Activated naive CD8-positive, alpha-beta T cell (primary cell): ENCODE results near the gene PLXNA2.

Experiments used
- H3K27ac Mint-ChIP-seq: one replicate; pipeline ENCODE4 v1.8.0; 2021; ENCODE audit warnings: mixed read lengths
- H3K27me3 Mint-ChIP-seq: one replicate; pipeline ENCODE4 v1.8.0; 2021; ENCODE audit warnings: mixed read lengths
- H3K36me3 Mint-ChIP-seq: one replicate; pipeline ENCODE4 v1.8.0; 2021; ENCODE audit warnings: mixed read lengths
- H3K4me1 Mint-ChIP-seq: one replicate; pipeline ENCODE4 v1.8.0; 2021; ENCODE audit warnings: low read depth, mixed read lengths
- H3K4me3 Mint-ChIP-seq: one replicate; pipeline ENCODE4 v1.8.0; 2021; ENCODE audit warnings: mild to moderate bottlenecking, mixed read lengths
- H3K9me3 Mint-ChIP-seq: one replicate; pipeline ENCODE4 v1.8.0; 2021; ENCODE audit warnings: low read depth, mixed read lengths

Gene PLXNA2

DNA sequence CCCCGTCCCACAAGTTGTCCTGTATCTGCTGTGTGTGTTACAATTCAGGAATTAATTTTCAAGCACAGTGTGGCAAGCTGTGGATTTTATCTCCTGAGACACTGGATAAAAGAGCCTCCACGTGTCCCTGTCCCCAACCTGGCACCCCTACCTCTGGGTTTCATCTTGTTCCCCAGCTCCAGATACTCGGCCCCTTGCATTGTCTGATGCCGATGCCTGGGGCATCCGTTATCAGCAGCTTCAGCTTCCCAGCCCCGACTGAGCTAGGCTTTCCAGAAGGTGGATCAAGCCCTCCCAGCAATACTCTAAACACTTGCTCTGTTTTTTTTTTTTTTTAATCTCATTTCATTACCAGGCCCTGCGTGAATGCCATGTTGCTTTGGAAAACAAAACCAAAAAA lies 159.4 kb downstream of the PLXNA2 start:
- Mint-ChIP-seq H3K27me3 (no peaks in the 10 kb centered on the region), H3K27ac (no peak overlapping the region), H3K4me3 (no peak overlapping the region), H3K36me3 (no peaks in the 10 kb centered on the region), H3K4me1 (peaks cover 21% of the 10 kb centered on the region), H3K9me3 (no peaks in the 10 kb centered on the region)

DNA sequence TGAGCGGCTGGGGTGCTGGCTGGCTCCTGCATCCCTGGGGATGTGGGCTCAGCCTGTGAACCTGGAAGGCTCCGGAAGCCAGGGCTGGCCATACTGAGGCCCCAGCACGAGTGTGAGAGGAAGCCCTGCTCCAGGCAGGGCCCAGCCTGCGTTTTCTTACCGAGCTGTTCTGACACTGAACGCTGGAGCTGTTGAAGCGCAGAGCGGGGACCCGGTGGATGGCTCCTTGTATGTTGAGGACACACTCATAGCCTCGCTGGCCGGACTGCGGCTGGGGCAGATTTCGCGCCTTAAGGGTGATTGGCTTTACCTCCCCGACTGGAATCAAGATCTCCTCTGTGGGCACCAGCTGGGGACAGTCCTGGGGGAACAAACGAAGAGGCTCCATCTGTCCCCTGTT lies 160.0 kb downstream of the PLXNA2 start:
- Mint-ChIP-seq H3K4me3 (no peak overlapping the region), H3K36me3 (no peaks in the 10 kb centered on the region), H3K4me1 (peaks cover 21% of the 10 kb centered on the region), H3K27me3 (no peaks in the 10 kb centered on the region), H3K27ac (no peak overlapping the region), H3K9me3 (no peaks in the 10 kb centered on the region)

DNA sequence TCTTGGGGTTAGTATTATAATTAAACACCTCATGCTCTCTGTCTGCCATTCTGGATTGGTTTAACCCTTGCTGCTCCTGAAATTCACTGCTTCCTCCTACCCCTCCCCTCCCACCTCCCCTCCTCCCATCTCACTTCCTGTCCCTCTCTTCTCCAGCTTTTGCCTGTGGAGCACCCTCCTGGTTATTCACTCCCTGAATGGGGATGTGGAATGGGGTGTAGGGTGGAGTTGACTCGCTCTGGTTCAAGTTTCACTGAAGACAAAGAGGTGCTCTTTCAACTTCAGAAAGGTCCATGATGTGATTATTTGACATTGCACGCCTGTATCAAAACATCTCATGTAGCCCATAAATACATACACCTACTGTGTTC lies 160.5 kb downstream of the PLXNA2 start:
- Mint-ChIP-seq H3K27ac (no peak overlapping the region), H3K36me3 (no peaks in the 10 kb centered on the region), H3K4me1 (peaks cover 21% of the 10 kb centered on the region), H3K27me3 (no peaks in the 10 kb centered on the region), H3K4me3 (no peak overlapping the region), H3K9me3 (no peaks in the 10 kb centered on the region)

DNA sequence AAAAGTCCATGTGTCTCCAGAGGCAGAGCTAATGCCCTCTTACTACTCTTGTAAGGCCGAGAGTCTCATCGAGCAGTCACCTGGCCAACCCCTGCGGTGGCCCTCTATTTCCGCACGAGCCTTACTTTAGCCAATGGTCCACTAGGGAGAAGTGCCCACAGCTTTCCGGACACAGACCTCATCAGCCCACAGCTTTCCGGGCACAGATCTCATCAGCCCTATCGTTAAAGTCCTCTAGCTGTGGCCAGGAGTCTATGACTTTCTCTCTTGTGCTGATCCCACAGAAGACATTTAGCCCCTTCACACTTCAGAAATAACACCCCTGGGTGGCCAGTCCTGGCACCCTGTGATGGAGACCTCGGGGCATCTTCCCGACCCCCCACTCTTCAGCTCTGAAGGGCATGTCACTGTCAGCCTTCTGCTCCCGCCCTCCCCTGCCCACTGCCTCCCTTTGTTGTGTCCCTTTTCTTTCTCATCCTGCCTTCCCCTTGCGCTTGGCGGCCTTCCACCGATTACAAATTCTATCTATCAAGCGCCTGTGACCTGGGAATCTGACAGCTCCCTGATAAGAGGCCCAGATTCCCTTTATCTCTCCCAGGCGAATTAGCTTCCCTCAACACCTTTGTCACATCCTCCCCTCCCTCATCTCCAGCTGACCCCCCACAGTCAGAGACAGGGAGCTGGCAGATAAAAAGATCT lies 161.0 kb downstream of the PLXNA2 start:
- H3K4me3 Mint-ChIP-seq = no peak overlapping the region

DNA sequence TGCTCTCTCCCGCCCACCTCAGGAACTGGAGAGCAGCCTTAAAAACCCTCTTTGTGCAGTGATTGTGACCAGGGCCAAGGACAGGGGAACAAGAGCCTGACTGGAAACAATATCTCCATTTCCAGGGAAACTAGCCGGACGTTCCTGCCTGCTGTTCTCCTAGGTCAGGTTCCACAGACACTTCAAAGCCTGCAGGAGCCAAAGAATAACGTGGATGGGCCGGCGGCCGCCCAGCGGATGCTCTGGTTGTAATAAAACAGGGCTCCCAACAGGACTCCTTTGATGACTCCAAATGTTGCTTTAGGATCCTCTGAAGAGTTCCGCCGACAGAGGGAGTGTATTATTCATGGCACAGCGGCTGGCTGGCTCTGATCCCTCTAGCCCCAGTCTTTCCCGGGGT lies 162.2 kb downstream of the PLXNA2 start:
- Mint-ChIP-seq H3K4me3 (no peak overlapping the region), H3K9me3 (no peaks in the 10 kb centered on the region), H3K36me3 (no peaks in the 10 kb centered on the region), H3K27ac (no peak overlapping the region), H3K27me3 (no peaks in the 10 kb centered on the region), H3K4me1 (peaks cover 14% of the 10 kb centered on the region)

More for the DNA sequence above, 161.0 kb downstream of the PLXNA2 start:
- H3K4me1 Mint-ChIP-seq = peaks cover 21% of the 10 kb centered on the region
- no peaks in the 10 kb centered on the region for H3K9me3 Mint-ChIP-seq
- H3K36me3 Mint-ChIP-seq = no peaks in the 10 kb centered on the region
- no peak overlapping the region for H3K27ac Mint-ChIP-seq
- H3K27me3 Mint-ChIP-seq = no peaks in the 10 kb centered on the region

DNA sequence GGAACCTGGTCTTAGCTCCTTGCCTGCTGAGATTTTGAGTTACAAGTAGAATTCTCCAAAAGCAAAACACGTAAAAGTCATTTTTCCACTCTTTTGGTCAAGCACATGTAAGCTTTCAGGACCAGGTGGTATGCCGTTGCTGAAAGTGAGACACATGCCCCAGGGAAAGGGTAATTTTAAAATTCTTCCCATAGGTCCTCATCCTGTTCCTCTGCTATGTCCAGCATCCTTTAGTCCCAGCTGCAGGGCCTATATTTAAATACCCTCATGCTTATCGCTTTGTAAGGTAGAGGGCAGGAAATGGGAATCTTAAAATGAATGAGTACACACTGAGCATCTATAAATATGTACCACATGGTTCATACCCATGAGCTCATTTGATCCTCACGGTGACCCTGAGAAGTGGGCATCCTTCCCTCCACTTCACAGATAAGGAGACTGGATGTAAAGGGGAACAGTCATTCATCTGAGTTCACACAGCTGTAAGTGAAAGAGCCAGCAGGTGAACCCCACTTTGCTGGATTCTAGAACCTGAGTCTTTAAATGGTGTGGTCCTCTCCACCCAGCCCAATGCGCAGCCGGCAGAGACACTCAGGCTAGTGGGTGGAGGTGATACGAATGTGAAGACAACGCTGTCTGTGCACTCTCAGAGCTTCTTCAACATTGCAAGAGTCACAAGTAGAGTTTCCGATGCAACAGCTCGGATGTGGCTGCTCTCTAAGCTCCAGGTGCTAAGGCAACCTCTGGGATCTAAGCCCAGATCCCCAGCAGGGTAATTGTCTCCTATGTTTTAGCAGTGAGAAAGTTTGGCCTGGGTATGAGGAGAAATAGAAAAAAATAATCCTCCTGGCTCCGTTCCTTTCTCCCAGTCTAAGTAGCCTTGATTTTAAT lies 163.5 kb downstream of the PLXNA2 start:
- no peak overlapping the region for H3K4me3 Mint-ChIP-seq

DNA sequence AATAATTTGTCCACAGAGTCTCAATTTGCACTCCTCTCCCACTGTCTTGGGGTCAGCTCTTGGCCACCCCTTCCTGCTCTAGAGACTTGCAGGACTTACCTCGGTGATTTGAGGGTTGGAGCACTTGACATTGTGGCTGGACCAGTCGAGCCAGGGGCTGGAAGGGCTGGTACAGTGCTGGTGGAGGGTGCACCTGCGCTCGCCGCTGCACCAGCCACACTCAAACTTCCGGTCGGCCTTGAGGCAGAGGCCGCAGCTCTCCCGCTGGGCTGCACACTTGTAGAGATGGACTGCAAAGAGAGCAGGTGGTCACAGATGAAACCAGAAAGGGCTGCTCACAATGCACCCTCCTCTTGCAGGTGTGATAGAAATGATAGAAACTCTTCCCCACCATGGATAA lies 165.0 kb downstream of the PLXNA2 start:
- H3K27ac Mint-ChIP-seq = no peak overlapping the region
- H3K36me3 Mint-ChIP-seq = no peaks in the 10 kb centered on the region
- no peaks in the 10 kb centered on the region for H3K4me1 Mint-ChIP-seq
- no peaks in the 10 kb centered on the region for H3K27me3 Mint-ChIP-seq
- no peak overlapping the region for H3K4me3 Mint-ChIP-seq
- no peaks in the 10 kb centered on the region for H3K9me3 Mint-ChIP-seq

More for the DNA sequence above, 163.5 kb downstream of the PLXNA2 start:
- Mint-ChIP-seq H3K4me1 (peaks cover under 1% of the 10 kb centered on the region), H3K27ac (no peak overlapping the region), H3K36me3 (no peaks in the 10 kb centered on the region), H3K9me3 (no peaks in the 10 kb centered on the region), H3K27me3 (no peaks in the 10 kb centered on the region)

DNA sequence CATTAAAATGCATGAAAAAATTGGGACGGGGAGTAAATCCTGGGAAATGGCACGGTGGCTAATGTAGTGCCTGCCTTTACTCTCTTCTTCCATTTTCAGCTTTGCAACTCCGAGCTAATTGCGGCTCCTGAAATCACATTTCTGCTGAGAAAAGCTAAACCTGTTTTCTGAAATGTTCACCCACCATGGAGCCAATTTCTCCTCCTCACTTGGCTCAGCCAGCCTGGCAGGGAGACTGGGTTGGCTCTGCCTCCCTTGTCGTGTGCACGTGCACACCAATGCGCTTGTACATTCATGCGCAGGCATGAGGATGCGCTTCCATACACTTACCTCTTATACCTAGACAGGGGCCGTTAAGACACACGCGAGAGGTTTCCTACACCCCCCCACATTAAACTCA lies 165.4 kb downstream of the PLXNA2 start:
- Mint-ChIP-seq H3K4me1 (no peaks in the 10 kb centered on the region), H3K27ac (no peak overlapping the region), H3K4me3 (no peak overlapping the region), H3K9me3 (no peaks in the 10 kb centered on the region), H3K36me3 (no peaks in the 10 kb centered on the region), H3K27me3 (no peaks in the 10 kb centered on the region)

DNA sequence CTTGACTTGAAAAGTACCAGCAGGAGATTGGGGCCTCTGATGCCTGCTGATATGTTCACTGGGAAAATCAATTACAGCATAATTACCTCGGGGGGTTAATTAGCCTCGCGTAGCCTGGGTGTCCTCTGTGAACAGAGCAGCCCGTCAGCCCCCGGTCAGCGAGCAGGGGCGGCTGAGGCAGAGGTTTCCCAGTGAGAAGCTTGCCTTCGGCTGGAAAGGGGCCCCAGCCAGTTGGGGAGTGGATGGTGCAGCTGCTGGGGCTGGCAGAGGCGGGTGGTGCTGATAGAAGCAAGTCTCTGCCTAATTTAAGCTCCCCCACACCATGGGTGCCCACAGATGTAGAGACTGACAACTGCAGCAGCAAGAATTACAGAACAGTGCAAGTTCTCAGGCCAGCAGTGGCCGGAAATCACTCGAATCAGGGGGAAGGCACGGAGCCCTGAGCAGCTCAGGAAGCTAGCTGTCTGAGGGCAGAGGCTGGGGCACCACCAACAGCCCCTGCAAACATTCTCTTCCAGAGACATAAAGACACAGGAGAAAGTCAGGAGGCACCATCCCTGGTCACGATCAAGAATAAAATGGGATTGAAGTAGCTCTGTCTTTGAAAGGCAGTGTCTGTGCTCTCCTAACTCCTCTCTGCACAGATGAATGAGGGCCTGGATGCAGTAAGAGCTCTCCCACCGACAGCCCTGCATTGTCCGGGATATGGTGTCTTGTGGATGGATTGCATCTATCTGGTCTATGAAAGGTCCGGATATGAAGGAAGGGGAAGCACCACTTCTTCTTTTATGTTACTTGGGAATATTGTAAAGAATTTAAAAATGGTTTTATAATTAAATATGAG lies 166.7 kb downstream of the PLXNA2 start:
- no peaks in the 10 kb centered on the region for H3K36me3 Mint-ChIP-seq
- no peaks in the 10 kb centered on the region for H3K9me3 Mint-ChIP-seq
- no peaks in the 10 kb centered on the region for H3K27me3 Mint-ChIP-seq
- H3K4me1 Mint-ChIP-seq = no peaks in the 10 kb centered on the region
- no peak overlapping the region for H3K27ac Mint-ChIP-seq
- H3K4me3 Mint-ChIP-seq = no peak overlapping the region

DNA sequence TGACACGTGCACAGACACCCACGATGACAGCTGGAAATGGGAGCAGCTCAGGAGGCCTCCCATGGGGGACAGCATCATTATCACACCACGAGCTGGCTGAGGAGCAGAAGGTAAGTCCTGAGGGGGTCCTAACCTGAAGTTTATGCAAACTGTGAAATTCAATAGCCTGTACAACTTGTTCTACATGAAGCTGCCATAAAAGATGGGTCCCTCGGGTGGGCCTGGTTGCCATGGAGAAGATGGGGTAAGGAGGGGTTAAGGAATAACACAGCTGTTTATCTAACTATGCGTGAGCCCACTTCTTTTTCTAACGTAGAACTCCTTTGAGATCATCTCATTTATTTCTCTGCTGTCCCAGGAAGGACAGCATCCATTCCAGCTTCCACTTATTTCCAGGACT lies 169.8 kb downstream of the PLXNA2 start:
- H3K27ac Mint-ChIP-seq = no peak overlapping the region
- H3K4me3 Mint-ChIP-seq = no peak overlapping the region
- no peaks in the 10 kb centered on the region for H3K9me3 Mint-ChIP-seq
- H3K27me3 Mint-ChIP-seq = no peaks in the 10 kb centered on the region
- no peaks in the 10 kb centered on the region for H3K36me3 Mint-ChIP-seq
- no peaks in the 10 kb centered on the region for H3K4me1 Mint-ChIP-seq

DNA sequence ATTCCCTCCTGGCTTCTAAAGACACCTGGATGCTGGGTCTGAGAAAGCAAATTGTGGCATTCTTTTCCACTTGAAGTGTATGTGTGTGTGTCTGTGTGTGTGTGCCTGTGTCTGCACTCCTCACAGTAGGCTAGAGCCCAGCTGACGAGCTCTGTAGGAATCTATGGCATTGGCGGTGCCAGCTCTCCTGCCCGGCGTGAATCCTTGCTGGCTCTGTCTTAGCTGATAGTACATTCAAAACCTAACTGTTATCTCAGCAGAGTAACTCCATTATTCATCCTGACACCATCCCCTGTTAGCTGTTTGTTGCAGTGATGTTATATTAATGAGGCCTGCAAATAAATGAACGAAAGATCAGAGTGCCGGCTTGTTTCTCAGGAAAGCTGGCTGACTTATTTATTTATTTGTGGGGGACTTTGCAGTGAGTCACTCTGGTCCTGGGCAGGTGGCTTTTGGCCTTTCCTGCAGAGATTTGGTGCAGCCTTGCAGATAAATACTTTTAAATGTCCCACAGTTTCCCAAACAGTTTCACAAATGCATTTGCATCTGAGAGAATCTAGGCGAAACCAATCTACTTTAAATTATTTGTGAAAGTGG lies 172.7 kb downstream of the PLXNA2 start:
- H3K27ac Mint-ChIP-seq = no peak overlapping the region
- H3K27me3 Mint-ChIP-seq = no peaks in the 10 kb centered on the region
- H3K4me1 Mint-ChIP-seq = no peaks in the 10 kb centered on the region
- H3K36me3 Mint-ChIP-seq = no peaks in the 10 kb centered on the region
- H3K4me3 Mint-ChIP-seq = no peak overlapping the region
- H3K9me3 Mint-ChIP-seq = no peaks in the 10 kb centered on the region

DNA sequence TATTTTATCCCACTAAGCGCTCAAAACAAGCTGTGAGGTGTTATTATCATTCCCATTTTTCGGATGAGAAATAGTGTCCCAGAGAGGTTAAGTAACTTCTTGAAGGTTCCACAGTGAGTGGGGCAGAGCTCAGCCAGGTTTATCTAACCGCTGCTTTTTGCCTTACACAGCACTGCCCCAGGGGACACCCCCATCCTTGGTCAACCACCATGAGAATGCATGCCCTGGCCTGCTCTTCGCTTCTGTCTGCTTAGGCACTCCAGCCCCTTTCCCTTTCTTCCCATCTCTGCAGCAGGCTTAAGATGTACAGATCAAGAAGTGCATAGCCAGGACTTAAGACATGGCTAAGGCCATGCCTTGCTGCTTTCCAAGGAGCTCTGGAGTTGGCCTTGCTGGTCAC lies 174.3 kb downstream of the PLXNA2 start:
- no peaks in the 10 kb centered on the region for H3K4me1 Mint-ChIP-seq
- H3K9me3 Mint-ChIP-seq = no peaks in the 10 kb centered on the region
- no peaks in the 10 kb centered on the region for H3K36me3 Mint-ChIP-seq
- H3K27me3 Mint-ChIP-seq = no peaks in the 10 kb centered on the region
- H3K27ac Mint-ChIP-seq = no peak overlapping the region
- H3K4me3 Mint-ChIP-seq = no peak overlapping the region

DNA sequence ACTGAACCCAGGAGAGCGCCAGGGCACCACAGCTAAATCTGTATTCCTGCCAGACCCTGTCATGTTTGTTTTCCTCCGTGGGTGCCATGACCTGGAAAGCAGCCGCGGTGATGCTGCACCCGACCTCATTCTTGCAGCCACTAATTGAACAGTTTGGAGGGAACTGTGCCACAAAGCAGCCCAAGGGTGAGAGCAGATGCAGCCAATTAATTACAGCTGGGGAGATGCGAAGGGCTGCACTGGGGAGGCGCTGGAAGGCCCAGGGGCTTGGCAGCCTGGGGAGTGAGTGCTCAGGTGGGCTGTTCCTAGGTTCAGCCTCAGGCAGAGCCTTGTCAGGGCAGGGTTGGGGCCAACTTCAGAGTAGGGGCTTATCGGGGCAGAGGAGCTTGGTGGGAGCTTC lies 174.9 kb downstream of the PLXNA2 start:
- Mint-ChIP-seq H3K4me1 (no peaks in the 10 kb centered on the region), H3K27ac (no peak overlapping the region), H3K36me3 (no peaks in the 10 kb centered on the region), H3K27me3 (no peaks in the 10 kb centered on the region), H3K4me3 (no peak overlapping the region), H3K9me3 (no peaks in the 10 kb centered on the region)

DNA sequence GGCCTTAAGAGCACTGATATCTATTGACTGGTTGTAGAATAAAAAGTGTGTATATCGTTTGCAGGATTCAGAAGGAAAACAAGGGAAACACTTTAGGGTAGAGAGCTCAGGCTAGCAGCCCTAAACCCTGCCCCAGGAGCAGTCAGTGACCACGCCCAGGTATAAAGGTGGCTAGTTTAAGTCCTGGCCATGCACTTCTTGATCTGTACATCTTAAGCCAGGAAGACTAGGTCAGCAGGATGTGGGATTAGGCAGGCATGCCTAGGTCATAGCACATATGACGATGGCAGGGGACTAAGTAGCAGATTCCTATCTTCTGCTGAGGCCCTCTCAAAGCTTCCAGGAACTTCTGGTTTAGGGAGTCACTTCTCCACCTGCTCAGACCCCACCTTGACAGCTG lies 175.3 kb downstream of the PLXNA2 start:
- H3K4me3 Mint-ChIP-seq = no peak overlapping the region
- H3K36me3 Mint-ChIP-seq = no peaks in the 10 kb centered on the region
- H3K27me3 Mint-ChIP-seq = no peaks in the 10 kb centered on the region
- H3K9me3 Mint-ChIP-seq = no peaks in the 10 kb centered on the region
- no peak overlapping the region for H3K27ac Mint-ChIP-seq
- no peaks in the 10 kb centered on the region for H3K4me1 Mint-ChIP-seq

DNA sequence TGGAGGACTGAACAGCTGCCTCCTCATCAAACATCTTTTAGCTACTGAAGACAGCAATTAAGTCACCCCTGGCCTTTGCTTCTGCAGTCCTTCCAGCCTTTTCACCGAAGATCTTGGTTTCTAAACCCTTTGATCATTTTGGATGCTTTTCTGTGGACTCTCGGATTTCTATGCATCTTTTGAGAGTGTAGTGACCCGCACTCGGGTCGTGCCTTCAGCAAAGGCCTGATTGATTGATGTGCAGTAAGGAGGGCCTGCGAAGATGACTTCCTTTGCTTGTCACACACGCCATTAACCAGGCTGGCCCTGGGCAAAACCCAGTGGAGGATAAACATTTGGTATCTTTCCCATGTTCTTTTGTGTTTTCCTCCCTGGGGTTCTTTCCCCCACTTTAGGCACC lies 175.8 kb downstream of the PLXNA2 start:
- no peaks in the 10 kb centered on the region for H3K4me1 Mint-ChIP-seq
- no peaks in the 10 kb centered on the region for H3K36me3 Mint-ChIP-seq
- no peak overlapping the region for H3K27ac Mint-ChIP-seq
- no peak overlapping the region for H3K4me3 Mint-ChIP-seq
- no peaks in the 10 kb centered on the region for H3K9me3 Mint-ChIP-seq
- H3K27me3 Mint-ChIP-seq = no peaks in the 10 kb centered on the region
